CD4-positive, alpha-beta T cell treated with Interleukin-17A for 4 hours (primary cell): Measurements from ENCODE around the gene CCDC74A.
"Not testable (repeated sequence)": the region's sequence is repeated elsewhere in the genome, so short reads cannot be mapped to it uniquely, and the experiment has no call there.

Source experiments
- DNase-seq: peaks from one replicate; pipeline ENCODE4 v3.0.0-alpha.2; 2020; ENCODE audit warnings: mixed read lengths

The CCDC74A gene

DNA sequence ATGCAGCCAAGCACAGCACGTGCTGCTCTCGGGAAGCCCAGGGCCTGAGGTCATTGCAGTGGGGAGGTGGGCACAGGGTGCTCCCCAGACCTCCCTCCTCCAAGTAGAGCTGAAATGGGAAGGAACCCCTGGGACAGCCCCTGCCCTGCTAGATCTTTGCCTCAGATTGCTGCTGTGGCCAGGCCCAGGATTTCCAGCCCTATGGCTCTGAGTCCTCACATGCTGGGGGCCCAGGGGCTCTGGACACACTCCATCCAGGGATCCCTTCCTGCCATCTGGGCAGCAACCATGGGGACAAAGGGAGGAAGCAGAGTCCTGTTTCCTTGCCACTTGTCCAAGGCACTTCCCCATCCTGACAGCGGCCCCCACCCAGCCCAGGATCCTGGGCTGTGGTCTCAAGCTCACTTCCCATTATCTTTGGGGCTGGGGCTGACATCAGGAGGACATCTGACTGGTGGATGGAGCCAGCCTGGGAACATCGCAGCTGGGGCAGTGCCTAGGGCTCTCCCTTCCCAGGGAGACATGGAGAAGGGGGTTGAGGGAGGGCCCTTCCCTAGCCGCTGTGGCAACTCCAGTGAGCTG is 2.3 kb downstream of the CCDC74A start:
- not testable (repeated sequence) for DNase-seq

DNA sequence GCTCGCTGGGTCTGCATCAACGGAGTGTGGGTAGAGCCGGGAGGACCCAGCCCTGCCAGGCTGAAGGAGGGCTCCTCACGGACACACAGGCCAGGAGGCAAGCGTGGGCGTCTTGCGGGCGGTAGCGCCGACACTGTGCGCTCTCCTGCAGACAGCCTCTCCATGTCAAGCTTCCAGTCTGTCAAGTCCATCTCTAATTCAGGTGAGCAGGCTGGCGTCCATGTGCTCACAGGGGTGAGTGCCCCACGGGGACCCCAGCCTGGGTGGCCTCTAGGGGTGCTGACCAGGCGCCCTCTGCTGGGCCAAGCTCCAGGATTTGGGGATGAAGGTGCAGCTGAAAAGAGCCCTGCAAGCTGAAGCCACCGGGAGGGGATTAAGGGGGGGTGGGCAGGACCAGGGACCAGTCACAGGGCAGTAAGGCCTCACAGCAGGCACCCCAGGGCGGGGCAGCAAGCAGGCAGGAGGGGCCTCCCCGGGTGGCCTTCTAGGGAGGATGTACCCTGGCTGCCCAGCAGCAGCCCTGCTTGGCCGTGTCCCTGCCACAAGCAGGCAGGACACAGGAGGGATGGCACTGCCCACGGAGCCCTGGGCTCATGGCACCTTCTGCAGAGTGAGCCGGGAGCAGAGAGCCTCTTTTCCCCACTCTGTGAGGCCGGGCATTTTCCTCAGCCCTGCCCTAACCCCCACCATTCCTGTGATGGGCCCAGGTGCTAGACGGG is 3.1 kb downstream of the CCDC74A start:
- DNase-seq = not testable (repeated sequence)

DNA sequence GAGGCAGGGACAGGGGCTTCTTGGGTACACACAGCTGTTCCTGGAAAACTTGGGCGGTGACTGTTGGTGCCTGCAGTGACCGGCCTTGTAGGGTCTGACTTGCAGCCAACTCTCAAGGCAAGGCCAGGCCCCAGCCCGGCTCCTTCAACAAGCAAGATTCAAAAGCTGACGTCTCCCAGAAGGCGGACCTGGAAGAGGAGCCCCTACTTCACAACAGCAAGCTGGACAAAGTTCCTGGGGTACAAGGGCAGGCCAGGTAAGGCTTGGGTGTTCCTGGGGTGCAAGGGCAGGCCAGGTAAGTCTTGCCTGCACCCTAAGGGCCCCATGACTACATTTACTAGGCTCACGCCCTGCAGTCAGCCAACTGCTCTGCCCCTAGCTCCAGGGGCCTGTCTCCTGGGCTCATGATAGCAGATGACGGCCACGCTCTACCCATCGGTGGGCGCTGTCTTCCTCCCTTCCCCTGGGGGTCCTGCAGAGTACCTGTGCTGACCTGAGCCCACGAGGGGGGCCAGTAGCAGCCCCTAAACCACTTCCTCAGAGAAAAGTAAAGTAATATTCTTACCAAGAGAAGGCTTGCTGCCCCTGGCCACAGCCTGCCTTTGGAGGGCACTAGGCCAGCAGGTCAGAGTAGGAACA is 4.0 kb downstream of the CCDC74A start:
- not testable (repeated sequence) for DNase-seq

DNA sequence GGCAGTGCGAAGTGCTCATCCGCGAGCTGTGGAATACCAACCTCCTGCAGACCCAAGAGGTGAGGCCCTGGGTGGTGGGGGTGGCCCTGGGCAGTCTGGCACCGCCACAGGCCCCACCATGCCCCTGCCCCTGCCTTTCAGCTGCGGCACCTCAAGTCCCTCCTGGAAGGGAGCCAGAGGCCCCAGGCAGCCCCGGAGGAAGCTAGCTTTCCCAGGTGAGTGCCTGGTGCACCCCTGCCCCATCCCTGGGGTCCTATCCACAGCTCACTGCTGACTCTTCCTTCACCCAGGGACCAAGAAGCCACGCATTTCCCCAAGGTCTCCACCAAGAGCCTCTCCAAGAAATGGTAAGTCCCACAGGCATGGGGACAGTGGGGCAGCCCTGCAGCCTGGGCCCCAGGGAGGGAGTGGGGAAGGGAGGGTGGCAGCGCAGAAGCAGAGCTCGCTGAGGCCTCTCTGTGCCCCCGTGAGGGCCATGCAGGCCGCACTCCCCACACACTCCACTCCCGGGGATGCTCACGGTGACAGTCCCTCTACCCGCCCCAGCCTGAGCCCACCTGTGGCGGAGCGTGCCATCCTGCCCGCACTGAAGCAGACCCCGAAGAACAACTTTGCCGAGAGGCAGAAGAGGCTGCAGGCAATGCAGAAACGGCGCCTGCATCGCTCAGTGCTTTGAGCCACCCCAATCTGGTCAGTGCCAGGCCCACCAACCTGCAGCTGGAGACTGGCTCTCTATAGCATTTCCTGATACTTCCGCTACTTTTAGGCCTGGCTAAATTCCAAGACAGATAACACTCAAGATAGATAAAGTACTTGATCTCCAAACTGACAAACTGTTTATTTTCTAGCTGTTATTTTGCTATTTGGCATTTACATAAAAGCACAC is 5.3 kb downstream of the CCDC74A start:
- not testable (repeated sequence) for DNase-seq

DNA sequence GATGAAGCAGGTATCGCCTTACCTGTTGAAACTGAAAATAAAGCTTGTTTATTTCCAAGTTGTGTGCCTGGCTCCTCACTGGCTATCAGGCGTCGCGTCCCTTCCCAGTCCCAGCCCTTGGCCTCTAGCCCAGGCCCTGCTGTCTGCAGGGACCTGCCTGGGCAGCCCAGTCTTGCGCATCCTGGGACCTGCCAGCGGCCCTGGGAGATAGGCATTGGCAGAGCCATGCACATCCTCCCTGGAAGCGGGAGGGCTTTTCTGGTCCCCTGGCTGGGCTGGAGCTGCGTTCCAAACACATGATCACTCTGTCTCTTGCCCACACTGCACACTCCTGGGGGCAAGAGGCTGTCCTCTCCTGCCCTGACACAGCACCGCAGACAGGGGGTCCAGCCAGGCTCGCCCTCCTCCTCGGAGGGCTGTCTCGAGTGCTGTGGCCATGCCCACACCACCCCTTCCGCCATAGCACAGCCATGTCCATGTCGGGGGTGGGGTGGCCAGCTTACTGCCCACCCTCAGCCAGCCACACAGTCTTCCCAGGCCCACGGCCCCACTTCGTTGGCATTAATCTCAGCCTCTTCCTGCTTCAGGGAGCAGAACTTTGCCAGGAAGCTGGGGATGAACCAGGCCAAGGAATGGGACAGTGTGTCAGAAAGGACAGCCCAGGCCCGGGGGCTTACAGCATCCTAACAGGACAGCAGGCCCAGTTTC is 6.1 kb downstream of the CCDC74A start:
- DNase-seq = not testable (repeated sequence)

DNA sequence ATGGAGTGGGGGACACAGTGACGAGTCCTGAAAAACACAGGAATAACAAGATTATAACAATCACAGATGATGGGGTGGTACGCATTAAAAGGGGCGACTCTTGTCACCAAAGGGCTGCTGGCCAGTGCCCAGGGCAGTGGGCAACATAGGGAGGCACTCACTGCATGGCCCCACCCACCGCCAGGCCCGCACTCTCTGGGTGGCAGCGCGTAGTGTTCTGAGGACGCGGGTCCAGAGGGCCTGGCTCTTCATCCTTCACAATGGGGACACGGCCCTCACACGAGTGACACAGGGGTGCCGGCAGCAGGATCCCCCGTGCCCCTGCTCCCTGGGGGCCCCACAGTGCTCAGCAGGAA is 6.6 kb downstream of the CCDC74A start:
- DNase-seq = not testable (repeated sequence)

DNA sequence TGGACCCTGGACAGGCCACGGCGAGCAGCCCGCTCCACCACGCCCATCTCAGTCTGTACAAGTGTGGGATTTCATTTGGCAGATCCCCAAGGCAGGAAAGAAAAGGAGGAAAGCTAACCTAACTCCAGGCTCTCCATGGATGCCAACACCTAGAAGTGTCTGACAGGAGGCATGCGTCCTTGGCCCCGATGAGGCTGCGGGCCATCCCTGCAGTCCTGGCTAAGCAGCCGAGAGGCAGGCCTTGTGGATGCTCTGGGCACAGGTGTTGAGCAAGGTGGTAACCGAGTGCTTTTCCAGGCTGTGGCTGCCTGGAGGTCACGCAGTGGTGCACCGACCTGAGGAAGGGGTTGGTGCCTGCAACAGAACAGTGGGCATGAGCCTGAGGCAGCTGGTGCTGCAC is 7.3 kb downstream of the CCDC74A start:
- DNase-seq = not testable (repeated sequence)

DNA sequence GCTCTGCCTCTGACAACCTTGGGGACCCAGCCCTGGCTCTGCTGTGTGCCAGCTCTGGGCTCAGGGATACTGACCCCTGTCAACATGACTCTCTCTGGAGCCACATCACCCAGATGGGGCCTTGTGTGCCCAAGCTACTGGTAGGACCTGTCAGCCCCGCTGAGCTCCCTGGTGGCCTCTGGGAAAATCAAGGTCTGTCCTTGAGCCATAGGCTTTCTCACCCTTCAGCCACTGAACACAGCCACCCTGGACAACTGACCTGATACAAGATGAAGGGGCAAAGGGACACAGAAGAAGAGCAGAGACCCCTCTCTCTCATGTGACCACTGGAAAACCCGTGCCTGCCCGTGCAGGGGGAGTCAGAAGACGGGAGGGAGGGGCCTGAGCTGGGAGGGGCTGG is 7.8 kb downstream of the CCDC74A start:
- no peak for DNase-seq

DNA sequence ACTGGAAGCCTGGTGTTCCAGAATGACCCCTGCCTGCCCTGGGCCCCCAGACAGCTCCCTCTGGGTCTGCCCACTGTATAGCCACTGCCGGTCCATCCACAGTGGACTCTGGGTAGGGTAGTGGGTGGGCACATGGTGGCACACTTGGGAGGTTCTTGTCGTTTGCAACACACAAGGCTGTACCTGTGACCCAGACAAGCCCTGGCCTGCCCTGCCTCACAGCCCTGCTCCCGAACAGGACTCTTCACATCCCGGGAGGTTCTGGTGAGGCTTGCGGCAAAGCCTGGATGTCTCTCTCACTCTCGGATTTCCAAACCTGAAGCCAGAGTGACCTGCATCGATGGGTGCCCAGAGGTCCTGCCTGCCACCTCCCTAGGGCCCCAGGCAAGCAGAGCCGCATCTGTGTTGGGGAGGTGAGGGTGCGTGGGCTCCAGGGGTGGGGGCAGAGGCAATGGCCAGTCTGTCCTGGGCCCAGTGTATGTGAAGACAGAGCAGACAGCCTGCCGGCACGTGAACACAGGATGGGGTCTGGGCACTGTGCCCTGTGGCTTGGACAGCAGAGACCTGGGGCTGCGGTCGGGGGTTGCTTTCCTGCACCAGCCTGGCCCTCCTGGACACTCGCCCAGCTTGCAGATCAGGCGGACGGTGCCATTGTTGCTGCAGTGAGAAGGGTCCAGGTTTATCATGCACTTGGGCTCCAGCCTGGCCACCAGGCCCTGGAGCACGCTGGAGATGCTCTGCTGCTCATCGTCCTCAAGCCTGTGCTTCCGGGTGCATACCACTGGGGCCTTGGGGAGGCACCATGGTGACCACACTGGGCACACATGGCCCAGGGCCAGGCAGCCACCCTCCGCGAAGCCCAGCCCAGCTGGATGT is 8.5 kb downstream of the CCDC74A start:
- DNase-seq = not testable (repeated sequence)

DNA sequence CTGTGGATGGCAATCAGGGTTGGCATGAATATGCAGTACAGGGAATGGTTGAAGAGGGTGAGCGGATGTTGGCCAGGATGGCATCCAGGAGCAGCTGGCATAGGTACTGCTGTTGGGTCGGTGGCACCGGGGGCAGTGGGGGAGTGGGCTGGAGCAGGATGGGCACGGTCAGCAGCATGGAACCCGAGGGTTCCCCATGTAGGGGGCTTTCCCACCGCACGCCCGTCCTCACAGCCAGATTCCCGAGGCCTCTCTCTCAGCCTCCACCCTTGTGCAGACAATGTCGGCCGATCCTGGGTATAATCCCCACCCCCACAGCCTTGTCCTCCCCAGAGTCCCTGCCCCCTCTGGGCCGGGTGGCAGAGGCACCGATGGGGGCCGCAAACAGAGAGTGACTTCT is 9.2 kb downstream of the CCDC74A start:
- not testable (repeated sequence) for DNase-seq

DNA sequence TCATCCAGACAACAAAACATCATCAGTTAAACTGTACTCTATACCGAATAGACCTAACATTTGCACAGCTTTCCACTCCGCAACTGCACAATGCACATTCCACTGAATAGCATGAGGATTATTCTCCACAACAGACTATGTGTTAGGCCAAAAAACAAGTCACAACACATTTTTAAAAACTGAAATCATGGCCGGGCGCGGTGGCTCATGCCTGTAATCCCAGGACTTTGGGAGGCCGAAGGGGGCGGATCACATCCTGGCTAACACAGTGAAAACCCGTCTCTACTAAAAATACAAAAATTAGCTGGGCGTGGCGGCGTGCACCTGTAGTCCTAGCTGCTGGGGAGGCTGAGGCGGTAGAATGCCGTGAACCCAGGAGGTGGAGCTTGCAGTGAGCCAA is 11.2 kb downstream of the CCDC74A start:
- DNase-seq = not testable (repeated sequence)

DNA sequence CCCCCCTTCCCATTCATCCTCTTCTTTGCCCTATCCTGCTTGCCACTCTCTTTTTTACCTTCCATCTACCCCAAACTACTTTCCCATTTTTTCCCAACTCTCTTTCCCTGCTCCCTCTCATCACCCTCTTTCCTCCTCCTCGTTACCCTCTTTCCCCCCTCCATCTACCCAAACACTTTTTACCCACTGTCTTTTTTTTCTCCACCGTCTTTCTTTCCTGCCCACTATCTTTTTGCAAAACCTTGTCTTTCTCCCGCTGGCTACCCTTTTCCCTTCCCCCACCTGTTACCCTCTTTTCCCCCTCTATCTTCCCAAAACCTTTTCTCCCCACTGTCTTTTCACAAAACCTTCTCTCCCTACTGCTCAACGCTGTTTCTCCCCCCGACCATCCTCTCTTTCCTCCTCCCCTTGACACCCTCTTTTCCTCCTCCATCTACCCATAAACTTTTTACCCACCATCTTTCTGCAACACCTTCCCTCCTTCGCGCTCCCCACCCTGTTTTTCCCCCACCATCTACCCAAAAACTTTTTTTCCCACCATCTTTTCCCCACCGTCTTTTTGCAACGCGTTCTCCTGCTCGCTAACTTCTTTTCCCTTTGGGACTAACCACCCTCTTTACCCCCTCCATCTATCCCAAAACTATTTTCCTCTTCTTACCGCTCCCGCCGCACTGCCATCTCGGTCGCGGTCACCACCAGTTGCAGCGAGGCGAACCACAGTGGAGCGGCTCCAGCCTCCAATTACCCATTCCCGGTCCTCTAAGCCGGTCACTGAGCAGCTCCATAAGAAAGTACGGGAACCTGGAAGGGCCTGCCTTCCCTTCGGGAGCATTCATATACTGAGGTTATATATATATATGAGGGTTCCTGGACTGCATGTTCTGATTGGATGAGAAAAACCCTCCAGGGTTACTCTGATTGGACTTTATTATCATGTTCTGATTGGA is 15.0 kb downstream of the CCDC74A start:
- DNase-seq = no peak

DNA sequence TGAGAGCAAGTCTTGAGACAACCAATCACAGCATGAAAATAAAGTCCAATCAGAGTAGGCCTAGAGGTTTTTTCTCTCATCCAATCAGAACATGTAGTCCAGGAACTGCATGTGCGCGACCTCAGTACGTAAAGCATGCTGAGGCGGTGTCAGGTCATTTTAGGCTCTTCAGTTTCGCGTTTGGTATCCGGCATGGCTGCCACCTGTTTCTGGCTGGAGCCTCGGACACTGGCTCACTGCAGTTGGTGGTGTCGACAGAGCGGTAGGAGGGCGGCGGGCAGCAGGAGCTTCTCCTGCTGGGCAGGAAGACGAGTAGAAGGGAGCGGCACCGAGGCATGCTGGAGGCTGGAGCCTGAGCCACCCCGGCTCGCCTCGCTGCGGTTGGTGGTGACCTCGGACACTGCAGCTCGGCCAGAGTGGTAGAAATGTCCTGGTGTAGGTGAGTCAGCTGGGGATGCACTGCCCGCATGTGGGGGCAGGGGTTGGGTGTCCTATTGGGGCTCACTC is 15.8 kb downstream of the CCDC74A start:
- DNase-seq = no peak

DNA sequence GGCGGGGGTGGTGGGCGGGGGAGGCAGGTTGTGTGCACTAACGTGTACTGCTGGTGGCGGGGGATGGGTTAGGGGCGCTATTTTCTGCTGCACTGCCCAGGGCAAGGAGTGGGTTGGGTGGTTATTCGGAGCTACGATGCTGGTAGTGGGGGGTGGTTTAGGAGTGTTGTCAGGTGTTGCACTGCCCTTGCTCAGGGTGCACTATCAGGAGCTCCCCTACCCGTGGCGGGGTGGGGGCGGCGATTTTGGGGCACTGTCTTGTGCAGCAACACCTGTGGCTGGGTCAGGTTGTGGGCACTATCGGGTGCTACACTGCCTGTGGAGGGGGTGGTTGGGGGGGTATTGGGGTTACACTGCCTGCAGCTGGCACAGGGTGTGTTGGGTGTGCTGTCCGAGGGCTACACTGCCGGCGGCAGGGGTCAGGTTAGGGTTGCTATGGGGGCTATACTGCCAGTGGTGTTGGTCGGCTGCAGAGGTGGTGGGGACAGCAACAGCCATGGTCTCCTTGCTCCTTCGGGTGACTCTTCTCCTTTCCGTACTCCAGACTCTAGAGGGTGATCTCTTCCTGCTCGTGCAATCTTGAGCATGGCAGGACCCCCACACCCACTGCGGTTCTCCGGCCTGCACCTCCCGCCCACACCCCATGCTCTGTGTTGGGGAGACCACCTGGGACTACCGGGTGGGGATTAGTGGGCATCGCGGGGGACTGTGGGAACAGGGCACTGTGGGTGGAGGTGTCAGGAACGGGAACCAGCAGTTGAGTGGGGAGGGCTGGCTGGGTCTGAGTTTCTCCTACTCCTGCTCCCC is 16.5 kb downstream of the CCDC74A start:
- DNase-seq = not testable (repeated sequence)

DNA sequence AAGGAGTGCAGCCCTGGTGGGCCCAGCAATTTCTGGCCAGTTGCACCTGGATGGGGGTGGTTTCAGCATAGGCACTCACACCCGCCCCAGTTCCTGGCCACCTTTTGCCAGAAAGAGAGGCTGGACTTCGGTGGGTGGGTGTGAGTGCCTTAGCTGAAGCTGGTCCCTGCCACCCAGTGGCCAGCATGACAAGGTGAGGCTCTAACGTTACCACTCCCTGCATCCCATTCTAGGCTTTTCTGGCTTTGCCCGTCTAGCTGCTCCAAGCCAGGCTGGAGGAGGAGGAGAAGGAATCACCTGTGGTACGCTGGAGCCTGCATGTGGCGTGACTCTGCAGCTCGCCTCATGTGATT is 17.1 kb downstream of the CCDC74A start:
- DNase-seq = not testable (repeated sequence)

DNA sequence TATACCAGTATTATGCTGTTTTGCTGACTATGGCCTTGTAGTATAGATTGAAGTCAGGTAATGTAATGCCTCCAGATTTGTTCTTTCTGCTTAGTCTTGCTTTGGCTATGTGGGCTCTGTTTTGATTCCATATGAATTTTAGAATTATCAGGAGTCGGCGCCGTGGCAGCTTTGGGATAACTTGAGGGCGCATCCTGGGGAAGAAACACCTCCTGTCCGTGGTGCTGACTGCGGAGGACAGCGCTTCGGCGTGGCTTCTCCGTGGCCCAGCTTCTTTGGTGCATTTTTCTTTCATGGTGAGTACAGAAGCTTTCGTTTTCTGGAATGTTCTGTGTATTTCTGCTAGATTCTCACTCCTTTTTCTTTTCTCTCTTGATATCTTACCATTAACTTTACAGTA is 25.2 kb downstream of the CCDC74A start:
- no peak for DNase-seq

DNA sequence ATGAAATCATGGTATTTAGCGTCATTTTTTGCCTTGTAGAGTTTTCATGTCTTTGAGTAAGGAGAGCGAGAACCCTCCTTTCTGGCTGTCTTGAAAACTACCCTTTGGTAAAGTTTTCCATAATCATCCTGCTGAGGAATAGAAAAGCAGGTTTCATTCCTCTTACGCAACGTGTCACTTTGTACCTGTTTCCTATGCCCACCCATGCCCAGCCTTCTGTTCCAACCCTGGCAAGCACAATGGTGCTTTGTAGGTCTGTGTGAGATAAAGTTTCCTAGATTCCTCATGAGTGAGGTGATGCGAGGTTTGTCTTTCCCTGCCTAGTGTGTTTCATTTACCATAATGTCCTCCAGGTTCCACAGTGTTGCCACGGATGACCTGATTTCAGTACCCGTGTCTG is 29.3 kb downstream of the CCDC74A start:
- no peak for DNase-seq

DNA sequence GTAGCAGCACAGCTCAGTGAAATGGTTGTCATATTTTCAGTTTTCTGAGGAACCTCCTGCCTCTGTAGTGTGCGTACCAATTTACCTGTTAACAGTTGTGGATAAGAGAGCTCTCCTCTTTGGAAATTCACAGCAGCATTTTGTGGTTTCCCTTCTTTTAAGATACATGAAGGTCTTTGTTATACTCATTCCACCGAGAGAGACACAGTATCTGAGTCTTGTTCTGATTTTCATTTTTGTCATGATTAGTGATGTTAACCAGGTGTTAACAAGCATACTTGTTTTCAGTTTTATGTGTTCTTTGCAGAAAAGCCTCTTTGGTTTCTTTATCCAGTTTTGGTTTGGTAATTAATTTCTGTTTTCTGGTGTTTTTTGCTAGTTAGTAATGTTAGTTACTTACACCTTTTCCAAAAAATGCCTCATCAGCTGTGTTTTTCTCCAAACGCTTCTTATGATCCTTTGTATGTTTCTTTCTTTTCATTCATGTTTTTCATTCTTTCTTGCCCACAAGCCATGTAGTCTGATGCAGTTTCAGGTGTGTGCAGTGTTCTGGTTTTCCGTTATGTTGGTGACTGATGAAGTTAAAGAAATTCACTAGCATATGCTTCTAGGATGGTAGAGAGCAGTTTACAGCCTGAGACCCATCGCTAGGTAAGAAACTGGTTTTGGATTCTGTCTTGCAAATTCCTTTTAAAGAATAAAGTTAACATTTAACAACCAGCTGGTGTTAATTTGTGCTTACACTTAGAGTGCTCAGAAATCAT is 30.1 kb downstream of the CCDC74A start:
- no peak for DNase-seq

DNA sequence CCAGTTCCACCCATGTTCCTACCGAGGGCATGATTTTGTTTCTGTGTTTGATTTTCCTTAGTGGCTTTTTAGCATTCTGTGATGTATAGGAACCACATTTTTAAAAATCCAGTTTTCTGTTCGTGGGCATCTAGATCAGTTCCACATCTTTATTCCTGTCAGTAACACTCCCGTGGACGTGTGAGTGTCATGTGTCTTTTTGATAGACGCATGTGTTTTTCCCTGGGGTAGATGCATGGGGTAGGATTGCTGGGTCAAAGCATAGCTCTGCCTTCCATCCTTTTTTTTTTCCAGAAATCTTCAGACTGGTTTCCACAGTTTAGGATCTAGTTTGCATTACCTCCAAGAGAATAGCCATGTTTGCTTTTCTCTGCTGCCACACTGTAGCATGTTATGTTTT is 38.7 kb downstream of the CCDC74A start:
- DNase-seq = no peak
